Activated naive CD4-positive, alpha-beta T cell treated with anti-CD3 and anti-CD28 coated beads, Interleukin-2, amount 50 U/mL, for 24 hours (primary cell): Measurements from ENCODE around the gene TAMALIN.

ENCODE experiments used
- H3K27ac Mint-ChIP-seq: one replicate; pipeline ENCODE4 v1.8.0; 2021; ENCODE audit warnings: mild to moderate bottlenecking, mixed read lengths
- H3K27me3 Mint-ChIP-seq: one replicate; pipeline ENCODE4 v1.8.0; 2021; ENCODE audit warnings: mixed read lengths
- H3K36me3 Mint-ChIP-seq: one replicate; pipeline ENCODE4 v1.8.0; 2021; ENCODE audit warnings: mixed read lengths
- H3K4me1 Mint-ChIP-seq: one replicate; pipeline ENCODE4 v1.8.0; 2021; ENCODE audit warnings: mixed read lengths
- H3K4me3 Mint-ChIP-seq: one replicate; pipeline ENCODE4 v1.8.0; 2021; ENCODE audit warnings: mild to moderate bottlenecking, mixed read lengths
- H3K9me3 Mint-ChIP-seq: one replicate; pipeline ENCODE4 v1.8.0; 2021; ENCODE audit warnings: mixed read lengths

Gene TAMALIN

GRCh38 chr12:52035190-52035589 lies 28.4 kb downstream of the TAMALIN start:
- peak overlapping the region; percentile 72 for H3K27ac Mint-ChIP-seq
- no peaks in the 10 kb centered on the region for H3K9me3 Mint-ChIP-seq
- peak overlapping the region; percentile 76 for H3K4me3 Mint-ChIP-seq

GRCh38 chr12:52035926-52036325 lies 29.2 kb downstream of the TAMALIN start:
- peaks cover 69% of the 10 kb centered on the region for H3K4me1 Mint-ChIP-seq
- no peaks in the 10 kb centered on the region for H3K9me3 Mint-ChIP-seq
- no peaks in the 10 kb centered on the region for H3K27me3 Mint-ChIP-seq
- peak overlapping the region; percentile 76 for H3K4me3 Mint-ChIP-seq
- H3K36me3 Mint-ChIP-seq, result no peaks in the 10 kb centered on the region
- H3K27ac Mint-ChIP-seq, result peak overlapping the region; percentile 72

More at GRCh38 chr12:52035190-52035589, 28.4 kb downstream of the TAMALIN start:
- Mint-ChIP-seq H3K36me3 (no peaks in the 10 kb centered on the region), H3K27me3 (no peaks in the 10 kb centered on the region), H3K4me1 (peaks cover 62% of the 10 kb centered on the region)

- Mint-ChIP-seq H3K27ac (no peak overlapping the region), H3K9me3 (no peaks in the 10 kb centered on the region), H3K4me3 (peak overlapping the region; percentile 76), H3K36me3 (no peaks in the 10 kb centered on the region), H3K27me3 (no peaks in the 10 kb centered on the region), H3K4me1 (peaks cover 75% of the 10 kb centered on the region)
Measured at GRCh38 chr12:52036587-52037171, 29.9 kb downstream of the TAMALIN start.

- Mint-ChIP-seq H3K9me3 (no peaks in the 10 kb centered on the region), H3K36me3 (no peaks in the 10 kb centered on the region), H3K27ac (no peak overlapping the region), H3K27me3 (no peaks in the 10 kb centered on the region), H3K4me1 (peaks cover 75% of the 10 kb centered on the region), H3K4me3 (peak overlapping the region; percentile 79)
Measured at GRCh38 chr12:52037248-52037861, 30.6 kb downstream of the TAMALIN start.

GRCh38 chr12:52038447-52038846 lies 31.7 kb downstream of the TAMALIN start:
- Mint-ChIP-seq H3K9me3 (no peaks in the 10 kb centered on the region), H3K4me1 (peaks cover 71% of the 10 kb centered on the region), H3K27ac (peak overlapping the region; percentile 53), H3K4me3 (peak overlapping the region; percentile 79), H3K36me3 (no peaks in the 10 kb centered on the region), H3K27me3 (no peaks in the 10 kb centered on the region)

- no peak overlapping the region for H3K27ac Mint-ChIP-seq
Measured at GRCh38 chr12:52041035-52041434, 34.3 kb downstream of the TAMALIN start.

GRCh38 chr12:52041695-52042123 lies 35.0 kb downstream of the TAMALIN start:
- Mint-ChIP-seq H3K27me3 (no peaks in the 10 kb centered on the region), H3K36me3 (no peaks in the 10 kb centered on the region), H3K4me3 (peak overlapping the region; percentile 49), H3K9me3 (no peaks in the 10 kb centered on the region), H3K4me1 (peaks cover 46% of the 10 kb centered on the region), H3K27ac (peak overlapping the region; percentile 68)

More at GRCh38 chr12:52041035-52041434, 34.3 kb downstream of the TAMALIN start:
- no peaks in the 10 kb centered on the region for H3K27me3 Mint-ChIP-seq
- H3K4me1 Mint-ChIP-seq, result peaks cover 52% of the 10 kb centered on the region
- peak overlapping the region; percentile 30 for H3K4me3 Mint-ChIP-seq
- no peaks in the 10 kb centered on the region for H3K36me3 Mint-ChIP-seq
- H3K9me3 Mint-ChIP-seq, result no peaks in the 10 kb centered on the region

- Mint-ChIP-seq H3K27ac (no peak overlapping the region), H3K27me3 (no peaks in the 10 kb centered on the region), H3K4me1 (peaks cover 46% of the 10 kb centered on the region), H3K4me3 (peak overlapping the region; percentile 49), H3K36me3 (no peaks in the 10 kb centered on the region), H3K9me3 (no peaks in the 10 kb centered on the region)
Measured at GRCh38 chr12:52042706-52043385, 36.1 kb downstream of the TAMALIN start.

- Mint-ChIP-seq H3K4me1 (peaks cover 40% of the 10 kb centered on the region), H3K4me3 (no peak overlapping the region), H3K27me3 (no peaks in the 10 kb centered on the region), H3K27ac (no peak overlapping the region), H3K36me3 (no peaks in the 10 kb centered on the region), H3K9me3 (no peaks in the 10 kb centered on the region)
Measured at GRCh38 chr12:52043386-52044212, 36.9 kb downstream of the TAMALIN start.

- Mint-ChIP-seq H3K9me3 (no peaks in the 10 kb centered on the region), H3K4me3 (no peak overlapping the region), H3K27me3 (no peaks in the 10 kb centered on the region), H3K27ac (no peak overlapping the region), H3K36me3 (no peaks in the 10 kb centered on the region), H3K4me1 (peaks cover 36% of the 10 kb centered on the region)
Measured at GRCh38 chr12:52044292-52044983, 37.7 kb downstream of the TAMALIN start.

- Mint-ChIP-seq H3K36me3 (no peaks in the 10 kb centered on the region), H3K27ac (no peak overlapping the region), H3K27me3 (no peaks in the 10 kb centered on the region), H3K9me3 (no peaks in the 10 kb centered on the region), H3K4me1 (peaks cover 34% of the 10 kb centered on the region), H3K4me3 (no peak overlapping the region)
Measured at GRCh38 chr12:52045794-52046199, 39.1 kb downstream of the TAMALIN start.

- Mint-ChIP-seq H3K4me1 (peaks cover 30% of the 10 kb centered on the region), H3K27ac (peak overlapping the region; percentile 46), H3K36me3 (no peaks in the 10 kb centered on the region), H3K4me3 (no peak overlapping the region), H3K27me3 (no peaks in the 10 kb centered on the region), H3K9me3 (no peaks in the 10 kb centered on the region)
Measured at GRCh38 chr12:52046859-52047258, 40.1 kb downstream of the TAMALIN start.

- no peaks in the 10 kb centered on the region for H3K9me3 Mint-ChIP-seq
- peaks cover 36% of the 10 kb centered on the region for H3K4me1 Mint-ChIP-seq
- peak overlapping the region; percentile 97 for H3K4me3 Mint-ChIP-seq
- H3K27me3 Mint-ChIP-seq, result no peaks in the 10 kb centered on the region
- peak overlapping the region; percentile 60 for H3K27ac Mint-ChIP-seq
- H3K36me3 Mint-ChIP-seq, result no peaks in the 10 kb centered on the region
Measured at GRCh38 chr12:52049286-52049685, 42.5 kb downstream of the TAMALIN start.

GRCh38 chr12:52049688-52050087 lies 42.9 kb downstream of the TAMALIN start:
- peaks cover 36% of the 10 kb centered on the region for H3K4me1 Mint-ChIP-seq
- no peaks in the 10 kb centered on the region for H3K27me3 Mint-ChIP-seq
- H3K36me3 Mint-ChIP-seq, result no peaks in the 10 kb centered on the region
- no peaks in the 10 kb centered on the region for H3K9me3 Mint-ChIP-seq
- peak overlapping the region; percentile 56 for H3K27ac Mint-ChIP-seq
- H3K4me3 Mint-ChIP-seq, result peak overlapping the region; percentile 97
